OCI-LY7 (cell line): ENCODE measurements around the gene SUPT20H.

Experiments
- CTCF ChIP-seq: fragments of 200-600 bp; sonication (generic); conservative IDR thresholded peaks from 2 replicates; pipeline ENCODE4 v1.5.1; 2014; ENCODE audit warnings: mild to moderate bottlenecking, antibody characterized with exemption, low read length, moderate library complexity, mixed read lengths
- EZH2phosphoT487 ChIP-seq: fragments of 200-600 bp; sonication (generic); IDR thresholded peaks from 2 replicates; pipeline ENCODE4 v1.6.1; 2018; ENCODE audit warnings: low read depth, borderline replicate concordance, mild to moderate bottlenecking, mixed run types, antibody characterized with exemption, low read length, moderate library complexity, mixed read lengths

- no peak for TF ChIP-seq CTCF
- TF ChIP-seq EZH2phosphoT487 = no peak
Observed at GRCh38 chr13:37027639-37028038, 31.8 kb downstream of the SUPT20H start.
